Measurements from ENCODE around the gene DTL. TPM values are rescaled to one million over a fixed set of nuclear protein-coding genes. Genes with fewer than 3 reads are reported as not detected.

Gene DTL
- total RNA-seq, 1 experiment from 2014 or later = 73.0 TPM

GRCh38 chr1:212111536-212111935 is 76.0 kb downstream of the DTL start:
- DNase-seq = no peak
- no CpG with 5 or more reads among the region's 1 CpG for WGBS (ENCODE audit: extremely low coverage, insufficient read length, low lambda C conversion rate)
- Histone ChIP-seq H2BK120ac (ENCODE audit: low read depth, low read length, poor library complexity, severe bottlenecking) (no peak overlapping the region), H3K9me3 (ENCODE audit: control insufficient read depth, low read depth, low read length) (no peaks in the 10 kb centered on the region), H3K27me3 (ENCODE audit: insufficient read depth, low read length) (no peaks in the 10 kb centered on the region), H3K4me1 (ENCODE audit: insufficient read depth, low read length) (0 out of 2 replicates have a peak, but pooled peaks cover 3% of the 10 kb centered on the region), H3K27ac (ENCODE audit: insufficient read length, low read depth, low read length) (no peak overlapping the region), H3K18ac (ENCODE audit: insufficient read length, low read depth, low read length) (no peak overlapping the region), H4K91ac (ENCODE audit: insufficient read length, low read depth, low read length) (no peak overlapping the region), H2AK5ac (ENCODE audit: insufficient read length, low read length) (no peak overlapping the region), H4K8ac (replicated peaks; ENCODE audit: insufficient read length, low read depth, low read length) (no peak overlapping the region), H3K79me2 (ENCODE audit: insufficient read depth, low read length) (no peaks in the 10 kb centered on the region), H4K20me1 (ENCODE audit: control insufficient read depth, insufficient read depth, insufficient read length) (no peaks in the 10 kb centered on the region), H2AFZ (ENCODE audit: low read length) (no peak overlapping the region), H4K5ac (ENCODE audit: insufficient read length, low read depth, low read length) (no peak overlapping the region), H2BK12ac (ENCODE audit: insufficient read length, low read depth, low read length) (no peak overlapping the region), H3K56ac (ENCODE audit: insufficient read length, low read depth, low read length) (no peak overlapping the region), H2BK5ac (ENCODE audit: insufficient read length, low read length) (no peak overlapping the region), H3K4ac (ENCODE audit: low read depth, low read length) (no peak overlapping the region), H3K4me2 (ENCODE audit: insufficient read depth, insufficient read length, low read length) (no peak overlapping the region), H3K23me2 (ENCODE audit: insufficient read length, low read depth, low read length, poor library complexity, severe bottlenecking) (no peaks in the 10 kb centered on the region), H3K9ac (ENCODE audit: extremely low read depth, insufficient read length, low read length) (no peak overlapping the region), H3K79me1 (ENCODE audit: insufficient read depth, low read depth, low read length, poor library complexity, severe bottlenecking) (no peaks in the 10 kb centered on the region), H2BK15ac (ENCODE audit: low read depth, low read length) (no peak overlapping the region), H3K23ac (ENCODE audit: insufficient read length, low read depth, low read length) (no peak overlapping the region), H3T11ph (ENCODE audit: low read length) (no peak overlapping the region), H2BK20ac (ENCODE audit: low read depth, low read length, poor library complexity, severe bottlenecking) (no peak overlapping the region), H3K14ac (ENCODE audit: insufficient read depth, low read length) (no peak overlapping the region)
- Mint-ChIP-seq H3K4me3 (no peak overlapping the region), H3K4me1 (peaks cover 10 to 15% of the 10 kb centered on the region in 2 experiments), H3K36me3 (ENCODE audit: insufficient read depth in 1 of 3, low read depth in 3 of 3) (no peaks in the 10 kb centered on the region; a peak in 1 of 7 replicates), H3K27me3 (ENCODE audit: low read depth) (no peaks in the 10 kb centered on the region), H3K27ac (no peak overlapping the region), H3K9me3 (no peaks in the 10 kb centered on the region)
- no peak for TF ChIP-seq CTCF (conservative IDR thresholded peaks at IDR 0.05)

All from H9 (cell line).